ENCODE measurements around the gene MGAT4B.

DNA sequence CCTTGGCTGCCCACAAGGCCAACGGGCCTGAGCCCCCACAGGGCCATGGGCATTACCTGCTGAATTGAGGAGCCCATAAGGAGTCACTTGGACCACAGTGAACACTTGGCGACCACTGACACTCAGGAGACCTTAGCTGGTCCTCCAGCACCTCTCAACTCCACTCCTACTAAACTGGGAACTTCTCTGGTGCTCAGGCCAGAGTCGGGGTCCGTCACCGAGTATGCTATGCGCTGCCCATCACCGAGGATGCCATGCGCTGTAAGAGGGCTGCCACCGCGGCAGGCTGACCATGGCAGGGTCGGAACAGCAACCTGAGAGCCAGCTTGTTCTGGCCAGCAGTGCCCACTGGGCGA is 13.4 kb upstream of the MGAT4B start:
- TF ChIP-seq, protein P1, sequence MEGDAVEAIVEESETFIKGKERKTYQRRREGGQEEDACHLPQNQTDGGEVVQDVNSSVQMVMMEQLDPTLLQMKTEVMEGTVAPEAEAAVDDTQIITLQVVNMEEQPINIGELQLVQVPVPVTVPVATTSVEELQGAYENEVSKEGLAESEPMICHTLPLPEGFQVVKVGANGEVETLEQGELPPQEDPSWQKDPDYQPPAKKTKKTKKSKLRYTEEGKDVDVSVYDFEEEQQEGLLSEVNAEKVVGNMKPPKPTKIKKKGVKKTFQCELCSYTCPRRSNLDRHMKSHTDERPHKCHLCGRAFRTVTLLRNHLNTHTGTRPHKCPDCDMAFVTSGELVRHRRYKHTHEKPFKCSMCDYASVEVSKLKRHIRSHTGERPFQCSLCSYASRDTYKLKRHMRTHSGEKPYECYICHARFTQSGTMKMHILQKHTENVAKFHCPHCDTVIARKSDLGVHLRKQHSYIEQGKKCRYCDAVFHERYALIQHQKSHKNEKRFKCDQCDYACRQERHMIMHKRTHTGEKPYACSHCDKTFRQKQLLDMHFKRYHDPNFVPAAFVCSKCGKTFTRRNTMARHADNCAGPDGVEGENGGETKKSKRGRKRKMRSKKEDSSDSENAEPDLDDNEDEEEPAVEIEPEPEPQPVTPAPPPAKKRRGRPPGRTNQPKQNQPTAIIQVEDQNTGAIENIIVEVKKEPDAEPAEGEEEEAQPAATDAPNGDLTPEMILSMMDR (conservative IDR thresholded peaks at IDR 0.05 in 1 of 2, IDR thresholded peaks at IDR 0.05 in 1 of 2; ENCODE audit: low read depth in 1 of 2, low read length in 2 of 2), result no peak
- TF ChIP-seq EZH2 (IDR thresholded peaks at IDR 0.05; ENCODE audit: low read length, missing control alignments), result no peak

Measured in fibroblast of lung (primary cell).